K562 (cell line): Measurements from ENCODE around the gene ANKRD13C. TPM values are rescaled to one million over a fixed set of nuclear protein-coding genes. Genes with fewer than 3 reads are reported as not detected.

ENCODE experiments used
- BACH1 ChIP-seq: fragments of 200-800 bp; sonication (Bioruptor generic); IDR thresholded peaks from 2 replicates; pipeline ENCODE4 v1.6.1; 2016; ENCODE audit warnings: missing genetic modification characterization, missing compliant biosample characterization
- CREB3 ChIP-seq: fragments of 450-650 bp; conservative IDR thresholded peaks from 2 replicates; pipeline ENCODE4 v1.6.1; 2016; ENCODE audit warnings: missing genetic modification characterization, low read depth, mild to moderate bottlenecking, missing compliant biosample characterization, moderate library complexity
- CUX1 ChIP-seq: fragments of 200-800 bp; sonication (Bioruptor generic); IDR thresholded peaks from 2 replicates; pipeline ENCODE4 v1.6.1; 2016; ENCODE audit warnings: missing genetic modification characterization, missing compliant biosample characterization
- FUS ChIP-seq: fragments of 200-400 bp; formaldehyde crosslinking; optimal IDR thresholded peaks from 2 replicates; pipeline ENCODE3; 2017; ENCODE audit warnings: low read depth, low read length
- GABPA ChIP-seq: fragments of 200-800 bp; sonication (Bioruptor generic); conservative IDR thresholded peaks from 2 replicates; pipeline ENCODE4 v1.6.1; 2016; ENCODE audit warnings: low read depth, missing genetic modification characterization, missing compliant biosample characterization
- LARP7 ChIP-seq: fragments of 450-650 bp; IDR thresholded peaks from 2 replicates; pipeline ENCODE4 v1.6.1; 2016
- NFATC3 ChIP-seq: fragments of 450-650 bp; IDR thresholded peaks from 2 replicates; pipeline ENCODE4 v1.6.1; 2017; ENCODE audit warnings: mild to moderate bottlenecking
- PCBP2 ChIP-seq: fragments of 200-400 bp; formaldehyde crosslinking; IDR thresholded peaks from 2 replicates; pipeline ENCODE4 v1.6.1; 2018; ENCODE audit warnings: low read length, low read depth, mild to moderate bottlenecking, moderate library complexity; ENCODE audit not compliant: poor library complexity, severe bottlenecking
- SPI1 ChIP-seq: IDR thresholded peaks from 2 replicates; pipeline ENCODE4 v1.6.1; 2011; ENCODE audit warnings: low read depth, low read length, control low read depth, borderline replicate concordance
- TAF15 ChIP-seq: fragments of 200-400 bp; formaldehyde crosslinking; IDR thresholded peaks from 2 replicates; pipeline ENCODE4 v1.6.1; 2017; ENCODE audit warnings: mild to moderate bottlenecking, low read depth, low read length, moderate library complexity
- THRB ChIP-seq: fragments of 450-650 bp; formaldehyde crosslinking; conservative IDR thresholded peaks from 2 replicates; pipeline ENCODE4 v1.4.0; 2022; ENCODE audit warnings: mild to moderate bottlenecking, missing genetic modification characterization
- ZNF384 ChIP-seq: IDR thresholded peaks from 2 replicates; pipeline ENCODE4 v1.6.1; 2012; ENCODE audit warnings: low read depth, low read length, improper control_type of control experiment
- ZNF436 ChIP-seq: fragments of 250-450, 450-650 bp; sonication (Bioruptor Pico); formaldehyde crosslinking; IDR thresholded peaks from 2 replicates; pipeline ENCODE4 v1.7.0; 2020; ENCODE audit warnings: mild to moderate bottlenecking
- ZNF449 ChIP-seq: fragments of 250-450 bp; sonication (Bioruptor Pico); IDR thresholded peaks from 2 replicates; pipeline ENCODE4 v1.8.0; 2022; ENCODE audit warnings: moderate library complexity, mild to moderate bottlenecking, inconsistent platforms
- polyA plus RNA-seq, 8 experiments: library from polyadenylated mRNA; depleted of rRNA in 4 of 8; stranded (reverse) in 5 of 8; unstranded in 3 of 8; fragments of >200 nt; fragmentation: Nextera tagmentation in 2 of 8; fragmentation: Illumina TruSeq in 1 of 8; extraction: Ambion mirVana in 2 of 8; extraction: Trizol in 1 of 8; gene quantifications; 2 replicates each; pipeline versions ENCODE4 v1.2.1 to v1.2.3, GENCODE V29; 2011 to 2014; ENCODE audit warnings: inconsistent platforms in 1 of 8, missing spikeins in 1 of 8
- total RNA-seq, 7 experiments: library from RNA; depleted of rRNA in 6 of 7; stranded (reverse); fragments of >200 nt in 6 of 7; fragmentation: Illumina TruSeq in 2 of 7; extraction: Trizol in 2 of 7; gene quantifications; 2 replicates each; pipeline versions ENCODE4 v1.2.1 to v1.2.3, GENCODE V29; 2011 to 2021; ENCODE audit warnings: low replicate concordance in 1 of 7

Gene ANKRD13C
- total and polyA plus RNA-seq, 9 of the 15 experiments (the other 6 are each of a cell fraction or from before 2014, with no cell fraction given), result 3.4 to 22.8 (median 12.5) TPM

GRCh38 chr1:70220517-70221237 lies 133.8 kb downstream of the ANKRD13C start (continued):
- TF ChIP-seq BACH1 (tag) (no peak), ZNF384 (no peak), PCBP2 (no peak), TAF15 (no peak), THRB (CRISPR knock-in tag) (0 out of 2 replicates have a peak, but pooled peaks have one; percentile 6), FUS (no peak), SPI1 (peak; percentile 42; the same call in 1 of the 2 replicates), LARP7 (0 out of 2 replicates have a peak, but pooled peaks have one; percentile 9), ZNF449 (CRISPR knock-in tag) (0 out of 2 replicates have a peak, but pooled peaks have one; percentile 24), CUX1 (CRISPR knock-in tag) (0 out of 2 replicates have a peak, but pooled peaks have one; percentile 63), ZNF436 (CRISPR knock-in tag) (0 out of 2 replicates have a peak, but pooled peaks have one; percentile 20), NFATC3 (0 out of 2 replicates have a peak, but pooled peaks have one; percentile 38), CREB3 (0 out of 2 replicates have a peak, but pooled peaks have one; percentile 10), GABPA (0 out of 2 replicates have a peak, but pooled peaks have one; percentile 16)
